Mucosa of gallbladder (tissue), 1 donor: ENCODE results near the gene AP2A2. TPM values are rescaled to one million over a fixed set of nuclear protein-coding genes. Genes with fewer than 3 reads are reported as not detected.

Experiments
- DNase-seq: peaks from one replicate; pipeline ENCODE4 v3.0.0-alpha.2; 2020; ENCODE audit warnings: low spot score
- total RNA-seq: library from RNA; stranded (reverse); gene quantifications from one replicate; pipeline ENCODE4 v1.2.1, GENCODE V29; 2021
- donor health status: DM: no; HTN: no; CAD: no.

AP2A2 gene
- total RNA-seq, 1 donor from 2014 or later = 91.8 TPM

DNA sequence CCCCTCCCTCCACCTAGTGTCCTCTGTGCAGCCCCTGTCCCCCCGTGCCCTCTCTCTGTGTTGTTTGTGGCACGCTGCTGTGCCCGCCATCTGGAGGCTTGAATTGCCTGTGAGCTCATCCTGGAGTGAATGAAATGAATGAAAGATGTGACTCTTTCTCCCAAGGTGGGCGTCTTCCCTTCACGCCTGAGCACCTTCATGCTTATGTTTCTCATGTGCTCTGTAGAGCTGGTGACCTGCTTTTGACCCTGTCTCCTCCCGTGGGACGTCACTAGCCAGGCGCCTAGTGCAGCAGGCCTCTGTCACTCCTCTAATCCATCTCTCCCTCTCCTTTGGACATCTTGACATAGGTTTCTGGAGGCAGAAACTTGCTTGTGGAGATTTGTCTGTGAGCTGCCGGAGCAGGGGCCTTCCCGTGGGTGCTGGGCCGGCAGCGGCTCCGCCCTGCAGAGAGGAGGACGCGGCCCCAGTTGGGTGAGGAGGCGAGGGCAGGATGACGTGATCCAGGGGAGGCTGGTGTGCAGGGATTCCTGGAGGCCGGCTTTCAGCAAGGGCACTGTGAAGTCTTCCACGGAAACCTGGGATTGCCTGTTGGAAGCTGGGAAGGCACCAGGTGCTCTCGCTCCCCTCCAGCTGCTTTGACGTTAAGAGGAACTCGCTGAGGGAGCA, 70.2 kb downstream of the AP2A2 start:
- DNase-seq = no peak

DNA sequence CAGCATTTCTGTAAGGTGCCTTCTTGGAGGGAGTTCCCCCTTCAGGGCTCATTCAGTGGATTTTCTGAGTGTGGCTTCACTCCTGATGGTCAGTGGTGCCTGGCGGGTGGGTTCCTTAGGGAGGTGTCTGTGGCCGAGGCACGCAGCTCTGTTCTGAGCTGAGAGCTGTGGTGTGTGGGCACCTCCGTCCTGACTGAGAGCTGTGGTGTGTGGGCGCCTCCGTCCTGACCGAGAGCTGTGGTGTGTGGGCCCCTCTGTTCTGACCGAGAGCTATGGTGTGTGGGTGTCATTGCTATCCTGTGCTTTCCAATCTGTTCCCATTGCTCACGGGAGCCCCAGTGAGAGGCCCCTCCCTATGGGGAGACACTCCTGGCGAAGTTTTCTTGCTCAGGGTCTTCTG, 71.0 kb downstream of the AP2A2 start:
- no peak for DNase-seq

DNA sequence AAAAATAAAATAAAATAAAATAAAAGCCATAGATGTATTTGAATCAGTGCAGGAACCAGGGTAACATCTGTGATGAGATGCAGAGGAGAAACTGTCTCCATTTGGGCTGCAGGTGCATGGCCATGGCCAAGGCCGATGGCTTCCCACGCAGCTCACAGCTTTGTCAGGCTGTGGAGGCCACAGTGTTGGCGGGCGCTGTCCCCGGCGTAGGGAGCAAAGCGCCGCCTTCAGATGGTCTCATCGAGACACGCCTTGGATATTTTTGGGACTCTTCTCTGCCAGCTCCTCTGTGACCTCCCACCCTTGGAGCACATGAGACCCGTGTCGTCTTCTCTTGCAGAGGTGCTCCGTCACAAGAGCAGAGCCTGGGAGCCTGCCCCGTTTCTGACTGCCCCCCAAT, 72.2 kb downstream of the AP2A2 start:
- no peak for DNase-seq

DNA sequence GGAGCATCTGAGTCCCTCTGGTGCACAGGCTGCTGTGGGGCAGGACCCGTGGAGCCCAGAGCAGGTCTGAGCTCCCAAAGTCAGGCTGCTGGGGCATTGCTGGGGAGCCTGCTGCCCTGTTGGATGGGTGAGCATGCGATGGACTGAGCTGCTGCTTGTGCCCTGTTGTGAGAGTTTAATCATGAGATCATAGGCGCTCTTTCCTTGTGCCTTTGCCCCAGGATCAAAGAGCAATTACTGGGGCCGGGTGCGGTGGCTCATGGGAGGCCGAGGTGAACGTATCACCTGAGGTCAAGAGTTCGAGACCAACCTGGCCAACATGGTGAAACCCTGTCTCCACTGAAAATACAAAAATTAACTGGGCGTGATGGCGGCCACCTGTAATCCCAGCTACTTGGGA, 73.3 kb downstream of the AP2A2 start:
- no peak for DNase-seq

DNA sequence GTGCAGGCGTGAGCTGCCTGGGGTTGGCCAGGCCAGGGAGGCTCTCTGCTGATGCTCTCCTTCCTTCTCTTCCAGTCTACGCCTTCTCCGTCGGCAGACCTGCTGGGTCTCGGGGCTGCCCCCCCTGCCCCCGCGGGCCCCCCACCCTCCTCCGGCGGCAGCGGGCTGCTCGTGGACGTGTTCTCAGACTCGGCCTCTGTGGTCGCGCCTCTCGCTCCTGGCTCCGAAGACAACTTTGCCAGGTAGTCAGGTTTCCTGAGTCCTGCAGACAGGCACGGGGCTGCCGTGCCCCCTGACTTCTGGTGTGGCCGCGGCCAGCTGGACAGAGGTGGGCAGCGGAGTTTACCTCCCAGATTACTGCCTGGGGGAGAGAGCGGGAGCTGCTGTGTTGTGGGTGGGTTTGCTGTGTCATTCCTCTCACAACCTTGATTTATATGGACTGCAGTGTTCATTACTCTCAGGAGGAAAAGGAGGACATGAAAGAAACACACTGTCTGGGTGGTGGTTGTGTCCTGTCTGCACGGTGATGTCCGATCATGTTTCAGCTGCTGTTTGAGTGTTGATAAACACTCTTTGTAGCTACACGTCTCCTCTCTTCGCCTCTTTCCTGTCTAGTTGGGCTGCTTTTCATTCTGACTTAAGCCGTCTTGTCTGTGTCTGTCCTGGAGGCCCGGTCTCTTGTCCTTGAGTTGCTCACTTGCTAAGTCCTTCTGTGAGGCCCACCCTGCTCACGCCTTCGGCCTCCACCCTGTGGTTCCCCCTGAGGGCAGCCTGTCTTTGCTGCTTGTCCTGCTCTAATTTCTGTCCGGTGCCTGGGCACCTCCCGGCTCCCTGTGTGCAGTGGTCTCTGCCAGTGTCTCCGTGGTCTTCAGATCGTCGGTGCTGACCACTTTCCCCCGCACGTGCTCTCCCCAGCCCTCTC, 74.9 kb downstream of the AP2A2 start:
- no peak for DNase-seq

DNA sequence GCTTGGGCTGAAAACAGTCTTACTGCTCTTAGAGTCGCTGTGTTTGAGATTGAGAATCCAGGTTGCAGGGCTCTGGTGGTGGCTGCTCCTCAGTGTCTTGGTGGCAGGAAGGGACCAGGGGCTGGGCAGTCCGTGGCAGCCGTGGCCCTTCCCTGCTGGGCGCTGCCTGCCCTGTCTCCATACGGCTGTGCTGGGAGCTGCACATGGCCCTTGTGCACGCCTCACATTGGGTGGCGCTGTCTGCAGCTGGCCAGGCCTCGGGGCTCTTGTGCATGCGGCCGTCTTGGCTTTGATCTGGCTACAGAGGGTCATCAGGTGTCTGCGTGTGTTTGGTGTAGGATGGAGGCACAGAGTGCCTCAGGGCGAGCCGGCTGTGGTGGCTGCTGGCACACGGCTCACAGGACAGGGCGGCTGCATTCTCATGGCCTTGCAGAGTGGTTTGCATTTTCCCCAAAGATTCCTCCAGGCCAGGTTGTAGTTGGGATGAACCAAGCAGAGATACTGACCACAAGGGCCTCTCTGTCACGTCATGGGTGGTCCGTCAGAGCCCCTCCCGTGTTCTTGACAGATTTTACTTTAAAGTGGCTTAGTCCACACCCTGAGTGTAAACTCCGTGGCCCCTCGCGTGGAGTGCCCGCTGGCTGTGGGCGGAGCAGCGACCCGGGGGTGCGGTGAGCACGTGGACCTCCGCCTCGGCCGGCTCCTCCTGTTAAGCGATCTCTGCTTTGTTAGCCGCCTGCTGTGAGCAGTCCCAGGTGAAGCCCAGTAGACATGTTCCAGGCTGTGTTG, 76.1 kb downstream of the AP2A2 start:
- no peak for DNase-seq

DNA sequence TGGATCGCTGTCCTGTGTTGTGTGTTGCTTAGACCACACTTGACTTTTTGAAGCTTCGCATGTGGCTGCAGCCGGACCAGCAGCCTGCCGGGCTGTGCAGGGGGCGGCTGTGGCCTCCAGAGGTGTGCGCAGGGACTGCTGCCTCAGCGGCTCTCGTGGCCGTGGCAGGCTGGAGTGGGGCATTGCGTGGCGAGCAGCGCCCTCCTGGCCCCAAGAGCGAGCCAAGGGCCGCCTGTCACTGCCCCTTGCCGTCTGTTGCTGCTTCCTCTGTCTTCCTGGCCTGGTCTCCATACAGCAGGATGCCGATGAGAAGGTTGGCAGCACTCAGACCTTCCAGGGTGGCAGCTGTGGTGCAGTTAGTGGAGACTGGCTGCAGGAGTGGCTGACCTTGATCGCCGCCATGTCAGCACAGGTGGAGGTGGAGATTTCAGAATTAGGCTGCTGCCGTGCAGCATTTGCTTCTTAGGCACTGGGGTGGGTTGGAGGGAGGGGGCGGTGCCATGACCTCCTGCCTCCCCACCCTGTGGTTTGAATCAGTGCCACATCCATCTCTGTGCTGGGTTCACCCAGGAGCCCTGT, 76.8 kb downstream of the AP2A2 start:
- no peak for DNase-seq

DNA sequence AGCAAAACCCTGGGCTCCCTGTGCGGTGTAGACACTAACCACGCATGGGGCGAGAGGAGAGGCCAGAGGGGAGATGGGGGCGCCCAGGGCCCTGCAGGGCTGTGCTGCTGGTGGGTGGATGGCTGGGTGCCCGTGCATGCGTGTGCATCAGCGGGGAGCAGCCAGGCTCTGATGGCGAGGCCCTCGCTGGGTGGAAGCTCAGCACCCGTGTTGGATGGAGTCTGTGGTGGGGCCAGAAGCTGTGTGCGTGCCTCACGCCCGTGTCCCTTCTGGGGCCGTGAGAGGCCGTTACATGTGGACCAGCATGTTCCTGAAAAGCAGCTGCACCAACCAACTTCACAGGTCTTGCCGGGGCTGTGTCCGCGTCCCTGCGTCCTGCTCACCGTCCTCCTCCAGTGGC, 77.5 kb downstream of the AP2A2 start:
- DNase-seq = no peak

DNA sequence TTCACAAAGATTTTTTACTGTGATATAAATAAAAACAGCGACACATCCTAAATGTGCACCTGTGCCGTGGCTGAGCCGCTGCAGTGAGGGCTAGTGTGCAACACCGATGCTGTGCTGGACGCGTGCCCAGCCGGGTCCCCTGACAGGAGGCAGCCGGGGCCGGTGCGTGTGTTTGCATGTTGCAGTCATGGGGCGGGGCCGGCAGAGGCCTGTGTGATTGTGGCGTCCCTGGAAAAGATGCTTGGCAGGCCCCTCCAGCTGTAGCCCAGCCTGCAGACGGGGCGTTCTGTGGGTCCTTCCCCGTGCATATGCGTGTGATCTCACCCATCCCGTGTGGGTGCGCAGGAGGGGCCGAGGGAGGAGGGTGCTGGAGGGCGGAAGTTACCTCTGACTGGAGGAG, 80.3 kb downstream of the AP2A2 start:
- DNase-seq = no peak

DNA sequence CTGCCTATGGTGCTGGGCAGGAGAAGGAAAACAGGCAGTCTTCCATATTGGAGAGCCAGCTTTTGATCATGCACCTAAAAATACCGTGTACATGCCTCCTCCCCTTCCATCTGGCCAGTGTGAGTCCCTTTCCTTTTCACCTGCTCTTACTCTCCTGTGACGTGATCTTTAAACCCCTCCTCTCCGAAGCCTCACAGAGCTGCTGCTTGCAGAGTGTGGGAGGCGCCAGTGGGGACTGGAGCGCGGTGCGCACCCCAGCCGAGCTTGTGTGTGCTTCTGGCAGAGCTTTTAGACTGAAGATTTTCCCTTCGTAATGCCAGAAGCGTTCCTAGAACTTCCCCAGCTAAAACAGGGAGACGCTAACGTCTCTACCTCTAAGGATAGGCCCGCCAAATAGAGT, 81.1 kb downstream of the AP2A2 start:
- DNase-seq = no peak

DNA sequence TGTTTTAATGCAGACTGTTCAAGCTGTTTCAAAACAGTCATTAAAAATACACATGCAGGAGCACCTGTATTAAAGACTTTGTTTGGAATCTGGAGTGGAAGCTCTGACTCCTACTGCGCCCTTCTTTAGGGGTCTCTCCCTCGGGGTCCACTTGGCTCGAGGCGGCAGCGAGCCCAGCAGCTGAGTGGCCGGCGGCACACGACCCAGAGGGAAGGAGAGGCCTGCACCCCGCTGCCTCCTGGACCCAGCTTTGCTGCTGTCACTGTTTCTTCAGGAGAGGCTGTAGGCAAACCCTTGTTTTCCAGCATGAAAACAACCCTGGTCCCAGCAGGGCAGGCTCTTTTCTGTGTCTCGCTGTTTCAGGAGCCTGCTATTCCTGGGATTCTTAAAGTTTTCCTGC, 81.6 kb downstream of the AP2A2 start:
- no peak for DNase-seq

DNA sequence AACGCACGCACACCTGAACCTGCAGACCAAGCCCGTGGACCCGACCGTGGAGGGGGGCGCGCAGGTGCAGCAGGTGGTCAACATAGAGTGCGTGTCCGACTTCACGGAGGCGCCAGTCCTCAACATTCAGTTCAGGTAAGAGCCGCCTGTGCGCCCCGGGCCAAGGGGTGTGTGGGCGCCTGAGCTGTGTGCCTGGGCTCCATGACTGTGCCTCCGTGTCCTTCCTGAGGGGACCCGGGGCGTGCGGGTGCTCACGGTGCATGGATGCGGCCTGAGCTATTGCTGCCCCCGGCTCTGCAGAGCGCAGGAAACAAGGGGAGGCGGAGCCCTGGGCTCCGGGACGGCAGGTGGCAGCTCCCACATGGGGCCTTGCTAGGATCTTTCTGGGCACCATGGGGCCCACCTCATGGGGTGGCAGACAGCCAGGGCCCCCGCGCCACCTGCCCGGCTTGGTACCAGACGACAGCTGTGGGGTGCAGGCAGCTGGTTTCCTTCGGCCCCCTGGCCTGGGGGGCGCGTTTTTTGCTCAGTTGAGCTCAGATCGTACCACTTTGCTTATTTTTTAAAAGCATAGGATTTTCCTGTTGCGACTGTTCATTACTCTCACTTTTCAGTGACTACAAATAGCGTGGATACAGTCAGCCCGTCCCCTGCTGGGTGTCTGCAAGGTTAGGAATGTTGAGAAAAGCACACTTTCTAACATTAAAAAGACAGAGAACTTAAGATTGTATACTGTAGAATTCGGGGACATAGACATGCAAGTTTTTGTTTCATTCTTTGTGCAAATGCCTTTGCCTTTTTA, 82.5 kb downstream of the AP2A2 start:
- DNase-seq = no peak

DNA sequence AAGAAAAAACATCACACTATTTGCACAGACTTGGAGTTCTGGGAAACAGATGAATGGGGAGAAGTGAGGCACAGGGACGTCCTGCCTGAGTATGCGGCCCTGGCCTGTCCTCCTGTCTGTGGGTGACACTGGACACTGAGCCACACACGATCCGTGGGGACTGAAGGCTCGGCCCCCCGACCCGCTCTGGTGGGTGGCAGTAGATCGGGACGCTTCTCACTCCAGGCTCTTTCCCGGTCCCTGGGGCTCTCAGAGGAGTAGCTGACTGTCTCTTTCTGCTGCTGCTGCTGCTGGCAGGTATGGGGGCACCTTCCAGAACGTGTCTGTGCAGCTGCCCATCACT, 83.1 kb downstream of the AP2A2 start:
- DNase-seq = no peak

DNA sequence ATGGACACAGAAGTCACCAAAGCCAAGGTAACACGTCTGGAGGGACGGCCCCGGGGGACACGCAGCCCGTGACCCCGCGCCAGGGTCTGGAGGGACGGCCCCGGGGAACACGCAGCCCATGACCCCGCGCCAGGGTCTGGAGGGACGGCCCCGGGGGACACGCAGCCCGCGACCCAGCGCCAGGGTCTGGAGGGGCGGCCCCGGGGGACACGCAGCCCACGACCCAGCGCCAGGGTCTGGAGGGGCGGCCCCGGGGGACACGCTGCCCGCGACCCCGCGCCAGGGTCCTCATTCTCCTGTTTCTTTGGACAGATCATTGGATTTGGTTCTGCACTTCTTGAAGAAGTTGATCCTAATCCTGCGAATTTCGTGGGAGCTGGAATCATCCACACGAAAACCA, 83.7 kb downstream of the AP2A2 start:
- no peak for DNase-seq

DNA sequence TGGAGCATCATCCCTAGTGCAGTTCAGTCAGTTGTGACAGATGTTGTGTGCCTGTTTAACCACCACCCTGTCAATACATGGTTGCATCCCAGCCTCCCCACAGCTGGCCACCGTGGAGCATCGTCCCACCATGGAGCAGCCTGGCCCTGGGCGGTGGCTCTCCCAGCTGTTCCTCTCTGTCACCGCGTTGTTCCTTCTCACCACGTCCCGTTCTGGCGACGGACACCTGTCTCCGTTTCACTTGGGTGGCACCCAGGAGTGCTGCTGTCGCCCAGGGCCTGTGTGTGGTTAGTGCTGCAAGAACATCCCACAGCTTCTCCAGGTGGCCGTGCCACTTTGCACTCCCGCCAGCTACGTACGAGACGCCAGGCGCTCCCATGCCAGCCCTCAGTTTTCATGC, 84.3 kb downstream of the AP2A2 start:
- no peak for DNase-seq

DNA sequence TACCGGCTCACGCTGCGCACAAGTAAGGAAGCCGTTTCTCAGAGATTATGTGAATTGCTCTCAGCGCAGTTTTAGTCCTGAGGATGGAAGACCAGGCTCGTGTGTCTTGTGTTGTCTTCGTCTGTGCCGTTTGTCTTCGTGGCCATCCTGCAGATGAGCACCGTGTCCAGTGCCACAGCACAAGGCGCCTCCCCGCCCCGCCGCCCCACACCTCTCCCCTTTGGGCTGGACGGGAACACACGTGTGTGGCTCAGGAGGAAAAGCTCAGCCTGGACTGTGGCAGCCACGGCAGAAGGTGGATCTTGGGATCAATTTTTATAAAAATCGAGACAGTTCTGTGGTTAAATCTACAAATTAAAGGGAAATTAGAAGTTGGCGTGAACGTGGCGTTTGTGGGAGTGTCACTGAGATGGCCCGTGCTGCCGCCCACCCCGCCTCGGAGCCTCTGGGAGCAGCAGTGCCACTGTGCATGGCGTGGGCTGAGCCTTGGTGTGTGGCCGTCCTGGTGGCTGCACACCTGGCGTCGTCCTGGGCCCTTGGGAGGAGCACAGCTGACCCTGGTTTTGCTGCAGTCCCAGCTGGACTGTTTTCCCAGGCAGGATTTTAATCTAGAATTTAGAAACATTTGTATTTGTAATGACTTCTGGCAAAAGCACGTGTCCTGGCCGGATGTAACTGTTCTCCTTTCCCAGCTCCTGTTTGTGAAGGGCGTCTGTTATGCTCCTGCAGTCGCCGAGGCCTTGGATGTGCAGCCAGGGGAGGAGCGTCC, 85.1 kb downstream of the AP2A2 start:
- no peak for DNase-seq

DNA sequence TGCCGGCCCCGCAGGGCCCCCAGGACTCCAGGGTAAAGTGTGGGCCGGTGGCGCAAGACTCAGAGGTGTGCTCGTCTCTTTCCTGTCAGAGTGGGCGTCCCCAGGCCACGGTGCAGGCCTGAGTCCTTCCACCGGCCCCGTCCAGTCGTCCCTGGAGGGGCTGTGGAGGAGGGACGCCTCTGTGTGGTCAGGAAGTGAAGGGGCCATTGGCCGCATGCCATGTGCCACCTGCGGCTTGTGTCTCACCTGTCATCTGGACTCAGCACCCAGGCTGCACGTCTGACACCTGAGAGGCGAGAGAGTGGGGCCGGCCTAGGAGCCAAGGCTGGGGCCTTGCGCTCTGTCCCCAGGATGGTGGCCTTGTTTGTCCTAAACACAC, 85.6 kb downstream of the AP2A2 start:
- no peak for DNase-seq

DNA sequence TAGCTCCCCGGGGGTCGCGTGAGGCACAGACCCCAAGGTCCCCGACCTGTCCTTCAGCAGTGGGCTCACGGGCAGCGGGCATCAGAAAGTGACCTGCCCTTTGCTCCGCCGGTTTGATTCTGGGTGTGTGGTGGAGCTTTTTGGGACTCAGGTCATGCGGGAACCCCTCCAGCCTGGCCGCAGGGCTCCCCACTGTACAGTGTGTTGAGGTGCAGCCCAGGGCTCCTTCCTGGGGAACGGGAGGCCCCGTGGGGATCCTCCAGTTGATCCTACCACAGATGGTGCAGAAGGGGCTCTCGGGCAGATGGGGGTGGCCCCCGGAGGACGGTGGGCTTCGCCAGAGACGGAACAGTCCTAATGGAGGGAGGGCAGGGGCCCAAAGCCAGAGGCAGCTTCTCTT, 86.6 kb downstream of the AP2A2 start:
- DNase-seq = no peak

DNA sequence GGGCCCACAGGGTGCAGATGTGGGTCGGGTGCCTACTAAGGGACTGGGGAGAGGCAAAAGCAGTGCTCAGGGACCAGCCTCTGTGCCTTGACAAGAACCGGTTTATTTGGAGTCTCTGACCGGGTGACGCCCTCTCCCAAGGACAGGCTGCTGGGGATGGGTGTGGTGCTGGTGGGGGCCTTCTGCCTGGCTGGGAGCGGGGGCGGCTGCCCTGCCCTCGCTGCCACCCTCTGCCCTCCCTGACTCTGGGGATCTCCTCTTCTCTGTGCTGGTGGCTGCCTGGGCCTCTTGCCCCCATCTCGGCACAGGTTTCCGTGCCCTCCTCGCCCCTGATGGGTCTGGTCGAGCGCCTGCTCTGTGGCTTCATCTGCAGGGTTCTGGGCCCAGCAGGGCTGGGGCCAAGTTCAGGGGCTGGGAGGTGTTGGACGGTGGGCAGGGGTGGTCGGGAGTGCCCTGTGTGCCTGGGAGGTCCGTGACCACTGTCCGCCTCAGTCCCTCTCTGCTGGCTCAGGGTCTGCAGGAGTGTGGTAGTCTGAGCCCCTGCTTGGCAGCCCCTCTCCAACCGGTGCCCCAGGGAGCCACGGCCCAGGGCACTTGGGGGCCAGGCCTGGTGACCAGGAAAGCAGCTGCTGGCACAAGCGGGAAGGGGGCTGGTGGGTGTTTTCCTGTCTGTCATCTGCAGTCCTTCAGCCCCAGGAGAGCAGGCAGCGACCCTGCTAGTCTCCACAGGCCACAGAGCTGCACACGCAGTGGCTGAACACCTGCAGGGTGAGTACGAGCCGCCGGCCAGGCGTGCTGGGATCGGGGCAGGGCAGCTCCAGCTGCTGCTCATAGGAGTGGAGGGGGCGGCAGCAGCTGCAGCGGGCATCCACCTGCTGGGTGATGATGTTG, 87.3 kb downstream of the AP2A2 start:
- DNase-seq = no peak

DNA sequence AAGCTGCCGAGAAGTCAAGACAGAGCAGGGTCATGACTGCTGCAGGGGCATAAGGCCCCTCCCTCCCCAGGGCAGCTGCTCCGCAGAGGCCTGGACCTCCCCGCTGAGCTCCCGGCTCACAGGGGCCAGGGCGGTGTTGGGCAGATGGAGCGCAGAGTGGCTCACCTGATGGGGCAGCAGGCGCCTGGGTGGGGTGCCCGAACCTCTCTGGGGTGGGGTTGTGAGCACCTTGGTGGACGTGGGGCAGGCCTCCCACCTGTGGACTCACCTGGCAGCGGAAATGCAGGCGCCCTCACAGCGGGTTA, 87.9 kb downstream of the AP2A2 start:
- DNase-seq = no peak
